ENCODE results near the gene ARHGEF28. TPM values are rescaled to one million over a fixed set of nuclear protein-coding genes. Genes with fewer than 3 reads are reported as not detected.

ARHGEF28 gene
- total and polyA plus RNA-seq, 10 of the 15 experiments (the other 5 are each of a cell fraction or from before 2014, with no cell fraction given), result 0.10 to 0.72 (median 0.22) TPM; not detected in 2

GRCh38 chr5:73862796-73863195 is 236.8 kb downstream of the ARHGEF28 start:
- Histone ChIP-seq H3K4me2 (ENCODE audit: control insufficient read depth, insufficient read depth) (no peak overlapping the region), H3K36me3 (ENCODE audit: control insufficient read depth in 2 of 2, insufficient read depth in 2 of 2, low read length in 1 of 2) (no peaks in the 10 kb centered on the region; a peak in 1 of 4 replicates), H3K79me2 (ENCODE audit: control insufficient read depth, insufficient read depth, low read length) (no peaks in the 10 kb centered on the region), H3K9me3 (replicated peaks; ENCODE audit: control insufficient read depth, insufficient read depth, low read length) (no peaks in the 10 kb centered on the region), H3K27me3 (replicated peaks in 1 of 2; ENCODE audit: control insufficient read depth in 2 of 2, insufficient read depth in 2 of 2, low read length in 1 of 2) (no peaks in the 10 kb centered on the region), H3K4me3 (no peak overlapping the region), H2AFZ (ENCODE audit: control insufficient read depth, low read depth, low read length) (no peak overlapping the region), H4K20me1 (ENCODE audit: control insufficient read depth, insufficient read depth) (no peaks in the 10 kb centered on the region), H3K4me1 (ENCODE audit: control insufficient read depth, insufficient read depth, low read length) (no peaks in the 10 kb centered on the region), H3K9ac (ENCODE audit: control insufficient read depth, insufficient read depth, low read length) (no peak overlapping the region), H3K27ac (ENCODE audit: control insufficient read depth, insufficient read depth) (no peak overlapping the region)
- no peak for ATAC-seq
- DNase-seq (ENCODE audit: low read depth, low spot score), result no peak
- no peak for FAIRE-seq
- no TSS peak for BruUV-seq (replicated peaks)
- intact Hi-C loops (cut with micrococcal nuclease; ENCODE audit: unreplicated experiment), result no loop called here
- RAD21 ChIA-PET (ENCODE audit: unreplicated experiment), result no interaction called here
- SMC1A ChIA-PET (ENCODE audit: uncharacterized antibody, unreplicated experiment), result interaction anchor here (1.1 kb wide), 1 partner anchor 8 kb away, joined by 4 read pairs; no protein-coding TSS in a partner anchor
- no peak for TF ChIP-seq MAX (IDR thresholded peaks at IDR 0.05; ENCODE audit: low read depth, low read length)
- TF ChIP-seq IKZF2 (IDR thresholded peaks at IDR 0.05), result no peak
- no peak for TF ChIP-seq RAD21 (IDR thresholded peaks at IDR 0.05; ENCODE audit: insufficient read depth, low read depth, low read length)
- no peak for TF ChIP-seq CEBPB (IDR thresholded peaks at IDR 0.05; ENCODE audit: borderline replicate concordance in 1 of 2, low read depth in 2 of 2, low read length in 2 of 2)
- no peak for TF ChIP-seq BMI1 (IDR thresholded peaks at IDR 0.05; ENCODE audit: borderline replicate concordance)
- no peak for TF ChIP-seq ZNF384 (IDR thresholded peaks at IDR 0.05; ENCODE audit: borderline replicate concordance, low read depth, low read length)
- no peak for TF ChIP-seq ATF2 (IDR thresholded peaks at IDR 0.05; ENCODE audit: low read length)
- TF ChIP-seq SP1 (IDR thresholded peaks at IDR 0.05; ENCODE audit: low read depth, low read length), result no peak
- no peak for TF ChIP-seq ATF3 (IDR thresholded peaks at IDR 0.05; ENCODE audit: borderline replicate concordance, extremely low read depth, low read depth, low read length)
- no peak for TF ChIP-seq TAF1 (IDR thresholded peaks at IDR 0.05; ENCODE audit: borderline replicate concordance, low read depth, low read length)
- TF ChIP-seq EGR1 (IDR thresholded peaks at IDR 0.05; ENCODE audit: borderline replicate concordance in 1 of 2, low read depth in 2 of 2, low read length in 2 of 2), result no peak
- TF ChIP-seq SREBF1 (IDR thresholded peaks at IDR 0.05; ENCODE audit: low read length), result no peak
- no peak for TF ChIP-seq ZNF274 (IDR thresholded peaks at IDR 0.05; ENCODE audit: insufficient read depth, insufficient read length)
- TF ChIP-seq GATAD2B (conservative IDR thresholded peaks at IDR 0.05; ENCODE audit: low read depth), result no peak
- TF ChIP-seq MYC (IDR thresholded peaks at IDR 0.05; ENCODE audit: insufficient read depth, insufficient read length, insufficient replicate concordance, low read length, severe bottlenecking), result no peak
- in situ Hi-C loops (cut with MboI), result no loop called here
- CTCF ChIA-PET, result interaction anchor here (0.7 to 1.1 kb wide), 4 partner anchors 29 to 580 kb away, joined by 3 to 4 read pairs (median 3); no protein-coding TSS in a partner anchor
- POLR2A ChIA-PET, result no interaction called here

Data from GM12878 (cell line).